GM19467 (cell line): ENCODE measurements around the gene IGHMBP2.

Experiments used
- ATAC-seq: cut with Tn5 transposase; IDR thresholded peaks from one replicate; pipeline ENCODE4 v1.9.1; 2021; ENCODE audit warnings: mild to moderate bottlenecking, moderate library complexity; ENCODE audit not compliant: unreplicated experiment

IGHMBP2 gene

GRCh38 chr11:68889948-68890446, 13.7 kb upstream of the IGHMBP2 start:
- ATAC-seq, result no peak

- no peak for ATAC-seq
These were observed 13.0 kb upstream of the IGHMBP2 start for GRCh38 chr11:68890490-68891231.

GRCh38 chr11:68891351-68891948, 12.2 kb upstream of the IGHMBP2 start:
- ATAC-seq, result no peak

- ATAC-seq, result no peak
These were observed 11.1 kb upstream of the IGHMBP2 start for GRCh38 chr11:68892576-68892975.

GRCh38 chr11:68893282-68893681, 10.4 kb upstream of the IGHMBP2 start:
- ATAC-seq, result no peak

- ATAC-seq, result no peak
These were observed 7.3 kb upstream of the IGHMBP2 start for GRCh38 chr11:68896171-68896959.

GRCh38 chr11:68897441-68897840, 6.2 kb upstream of the IGHMBP2 start:
- ATAC-seq, result no peak

- no peak for ATAC-seq
These were observed 2.8 kb upstream of the IGHMBP2 start for GRCh38 chr11:68900835-68901381.

GRCh38 chr11:68904248-68904847, 657 bp downstream of the IGHMBP2 start:
- ATAC-seq, result peak; percentile 22

- no peak for ATAC-seq
These were observed 2.0 kb downstream of the IGHMBP2 start for GRCh38 chr11:68905421-68906360.

GRCh38 chr11:68908273-68908672, 4.6 kb downstream of the IGHMBP2 start:
- no peak for ATAC-seq

- no peak for ATAC-seq
These were observed 7.3 kb downstream of the IGHMBP2 start for GRCh38 chr11:68910965-68911364.

- ATAC-seq, result no peak
These were observed 8.0 kb downstream of the IGHMBP2 start for GRCh38 chr11:68911731-68912130.

GRCh38 chr11:68912254-68912653, 8.6 kb downstream of the IGHMBP2 start:
- no peak for ATAC-seq

- ATAC-seq, result no peak
These were observed 9.5 kb downstream of the IGHMBP2 start for GRCh38 chr11:68913188-68913587.

GRCh38 chr11:68914761-68915160, 11.1 kb downstream of the IGHMBP2 start:
- no peak for ATAC-seq

GRCh38 chr11:68916439-68916838, 12.7 kb downstream of the IGHMBP2 start:
- ATAC-seq, result no peak

- no peak for ATAC-seq
These were observed 19.9 kb downstream of the IGHMBP2 start for GRCh38 chr11:68923614-68924013.

- ATAC-seq, result no peak
These were observed 20.6 kb downstream of the IGHMBP2 start for GRCh38 chr11:68924073-68924925.
